ENCODE results near the gene ADAMTSL1.

ADAMTSL1 gene

DNA sequence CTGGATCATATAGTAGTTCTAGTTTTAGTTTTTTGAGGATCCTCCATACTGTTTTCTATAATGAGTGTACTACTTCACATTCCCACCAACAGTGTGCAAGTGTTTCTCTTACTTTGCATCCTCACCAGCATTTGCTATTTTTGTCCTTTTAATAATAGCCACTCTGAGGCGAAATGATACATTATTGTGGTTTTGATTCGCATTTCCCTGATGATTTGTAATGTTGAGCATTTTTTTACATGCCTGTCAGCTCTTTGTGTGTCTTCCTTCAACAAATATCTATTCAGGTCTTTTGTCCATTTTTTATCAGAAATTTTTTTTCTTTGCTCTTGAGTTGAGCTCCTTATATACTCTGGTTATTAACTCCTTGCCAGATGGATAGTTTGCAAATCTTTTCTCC is 114.0 kb downstream of the ADAMTSL1 start:
- no peak for TF ChIP-seq CTCF (conservative IDR thresholded peaks at IDR 0.05; ENCODE audit: low read depth, low read length)

GRCh38 chr9:18591261-18591660 is 117.3 kb downstream of the ADAMTSL1 start:
- no peak overlapping the region for H3K4me3 ChIP-seq (IDR thresholded peaks at IDR 0.05; ENCODE audit: insufficient read depth, low read depth, low read length)
- no peak overlapping the region for H3K9ac ChIP-seq
- H3K4me1 ChIP-seq (ENCODE audit: low read depth, poor library complexity, severe bottlenecking) = no peaks in the 10 kb centered on the region
- TF ChIP-seq CTCF (conservative IDR thresholded peaks at IDR 0.05; ENCODE audit: low read depth, low read length) = no peak
- H3K4me2 ChIP-seq = no peak overlapping the region
- no peaks in the 10 kb centered on the region for H3K36me3 ChIP-seq (ENCODE audit: insufficient read depth)
- H4K20me1 ChIP-seq (ENCODE audit: insufficient read depth) = no peaks in the 10 kb centered on the region
- no peak overlapping the region for H2AFZ ChIP-seq (ENCODE audit: low read depth)
- H3K27ac ChIP-seq = no peak overlapping the region
- H3K79me2 ChIP-seq (ENCODE audit: insufficient read depth, low read depth) = no peaks in the 10 kb centered on the region
- no peaks in the 10 kb centered on the region for H3K27me3 ChIP-seq (ENCODE audit: insufficient read depth, low read depth)

More for the DNA sequence above, 114.0 kb downstream of the ADAMTSL1 start:
- Histone ChIP-seq H3K27me3 (ENCODE audit: insufficient read depth, low read depth) (no peaks in the 10 kb centered on the region), H3K79me2 (ENCODE audit: insufficient read depth, low read depth) (no peaks in the 10 kb centered on the region), H3K4me2 (no peak overlapping the region), H4K20me1 (ENCODE audit: insufficient read depth) (no peaks in the 10 kb centered on the region), H3K27ac (no peak overlapping the region), H3K4me3 (IDR thresholded peaks at IDR 0.05; ENCODE audit: insufficient read depth, low read depth, low read length) (no peak overlapping the region), H3K9ac (no peak overlapping the region), H3K4me1 (ENCODE audit: low read depth, poor library complexity, severe bottlenecking) (no peaks in the 10 kb centered on the region), H2AFZ (ENCODE audit: low read depth) (no peak overlapping the region), H3K36me3 (ENCODE audit: insufficient read depth) (no peaks in the 10 kb centered on the region)

DNA sequence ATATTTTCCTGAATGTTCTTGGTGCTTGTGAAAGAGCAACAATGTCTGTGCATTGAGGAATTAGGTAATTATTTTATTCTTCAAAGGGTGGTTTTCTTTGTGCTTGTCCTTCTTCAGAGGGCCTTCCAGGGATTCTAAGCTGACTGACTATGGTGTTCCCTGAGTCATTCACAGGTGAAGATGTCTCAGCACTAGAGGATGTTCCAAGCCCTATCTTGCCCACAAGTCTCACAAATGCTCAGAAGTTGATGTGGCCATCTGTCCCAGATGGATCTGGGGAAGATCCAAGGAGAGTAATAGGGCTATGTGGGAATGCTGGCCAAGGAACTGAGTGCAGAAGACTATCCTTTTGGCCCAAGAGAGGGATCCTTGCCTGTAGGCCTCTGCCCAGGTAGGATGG is 120.9 kb downstream of the ADAMTSL1 start:
- Histone ChIP-seq H3K4me3 (IDR thresholded peaks at IDR 0.05; ENCODE audit: insufficient read depth, low read depth, low read length) (no peak overlapping the region), H4K20me1 (ENCODE audit: insufficient read depth) (no peaks in the 10 kb centered on the region), H3K79me2 (ENCODE audit: insufficient read depth, low read depth) (no peaks in the 10 kb centered on the region), H3K9ac (no peak overlapping the region), H2AFZ (ENCODE audit: low read depth) (no peak overlapping the region), H3K36me3 (ENCODE audit: insufficient read depth) (no peaks in the 10 kb centered on the region), H3K27me3 (ENCODE audit: insufficient read depth, low read depth) (no peaks in the 10 kb centered on the region), H3K27ac (no peak overlapping the region), H3K4me1 (ENCODE audit: low read depth, poor library complexity, severe bottlenecking) (no peaks in the 10 kb centered on the region), H3K4me2 (no peak overlapping the region)
- TF ChIP-seq CTCF (conservative IDR thresholded peaks at IDR 0.05; ENCODE audit: low read depth, low read length) = no peak

DNA sequence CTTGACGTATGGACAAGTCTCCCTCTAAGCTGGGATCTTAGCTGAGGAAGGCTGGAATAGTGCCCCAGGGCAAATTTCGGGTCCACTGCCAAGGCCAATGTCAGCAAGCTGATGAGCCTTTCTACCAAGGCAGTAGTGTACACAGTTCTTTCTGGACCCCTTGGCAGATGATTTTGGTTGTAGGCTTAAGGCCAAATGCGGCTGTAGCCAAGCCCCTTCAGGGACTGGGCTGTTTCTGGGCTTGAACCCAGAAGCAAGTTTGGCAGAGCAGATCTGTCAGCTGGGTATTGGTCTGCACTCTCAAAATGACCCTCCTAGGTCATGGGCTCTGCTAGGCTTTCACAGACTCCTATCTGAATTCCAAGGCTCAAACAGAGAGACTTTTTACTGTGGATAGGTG is 121.6 kb downstream of the ADAMTSL1 start:
- H3K27ac ChIP-seq = no peak overlapping the region
- H3K79me2 ChIP-seq (ENCODE audit: insufficient read depth, low read depth) = no peaks in the 10 kb centered on the region
- no peak for TF ChIP-seq CTCF (conservative IDR thresholded peaks at IDR 0.05; ENCODE audit: low read depth, low read length)
- no peak overlapping the region for H2AFZ ChIP-seq (ENCODE audit: low read depth)
- H3K27me3 ChIP-seq (ENCODE audit: insufficient read depth, low read depth) = no peaks in the 10 kb centered on the region
- H3K9ac ChIP-seq = no peak overlapping the region
- no peak overlapping the region for H3K4me3 ChIP-seq (IDR thresholded peaks at IDR 0.05; ENCODE audit: insufficient read depth, low read depth, low read length)
- no peak overlapping the region for H3K4me2 ChIP-seq
- H3K36me3 ChIP-seq (ENCODE audit: insufficient read depth) = no peaks in the 10 kb centered on the region
- H3K4me1 ChIP-seq (ENCODE audit: low read depth, poor library complexity, severe bottlenecking) = no peaks in the 10 kb centered on the region
- H4K20me1 ChIP-seq (ENCODE audit: insufficient read depth) = no peaks in the 10 kb centered on the region

All from KMS-11 (cell line).